SIG-M5 (cell line): ENCODE measurements around the gene NRIP2.
A peak's percentile ranks its signal among the peaks of the same experiment; 100 is the strongest.

Experiments
- DNase-seq: peaks from one replicate; lab custom pipeline; 2025; lab: John Stamatoyannopoulos, UW

Gene NRIP2

DNA sequence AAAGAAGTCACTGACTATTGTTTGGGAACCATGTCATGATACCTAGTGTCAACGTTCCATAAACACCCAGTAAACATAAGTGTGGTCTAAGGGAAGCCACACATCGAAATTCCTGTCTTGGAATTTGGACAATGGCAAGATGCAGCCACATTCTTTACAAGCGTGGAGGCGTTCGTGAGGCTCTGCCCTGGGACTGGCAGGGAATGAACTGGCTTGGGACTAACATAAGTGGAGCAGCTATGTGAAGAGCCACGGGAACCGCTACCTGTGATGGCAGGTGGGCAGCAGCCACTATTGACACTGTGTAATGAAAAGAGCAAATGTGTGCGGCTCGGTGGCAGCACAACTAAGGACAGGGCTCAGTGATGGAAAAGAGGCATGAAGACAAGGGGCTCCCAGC is 10.0 kb upstream of the NRIP2 start:
- DNase-seq, result no peak

DNA sequence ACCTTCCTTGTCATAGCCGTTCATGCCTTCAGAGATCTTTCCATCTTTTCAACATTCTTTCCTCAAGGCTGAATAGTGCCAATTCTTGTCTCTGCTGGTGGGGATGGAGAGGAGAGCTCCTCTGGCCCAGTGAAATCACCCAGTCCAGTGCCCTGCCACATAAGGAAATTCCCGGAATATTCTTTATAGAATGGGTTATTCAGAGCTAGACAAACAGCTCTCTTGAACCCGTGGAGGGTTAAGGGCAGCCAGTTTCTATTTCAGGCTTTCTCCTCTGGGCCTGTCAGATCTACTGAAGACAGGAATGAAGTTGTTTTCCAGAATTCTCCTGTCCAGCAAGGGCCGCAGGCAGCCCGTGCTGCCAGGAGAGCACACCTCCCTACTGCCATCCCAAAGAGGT is 8.1 kb upstream of the NRIP2 start:
- no peak for DNase-seq

- DNase-seq, result no peak
Measured at GRCh38 chr12:2841056-2841650, 6.3 kb upstream of the NRIP2 start.

- DNase-seq, result peak; percentile 49
Measured at GRCh38 chr12:2836574-2836973, 1.7 kb upstream of the NRIP2 start.

DNA sequence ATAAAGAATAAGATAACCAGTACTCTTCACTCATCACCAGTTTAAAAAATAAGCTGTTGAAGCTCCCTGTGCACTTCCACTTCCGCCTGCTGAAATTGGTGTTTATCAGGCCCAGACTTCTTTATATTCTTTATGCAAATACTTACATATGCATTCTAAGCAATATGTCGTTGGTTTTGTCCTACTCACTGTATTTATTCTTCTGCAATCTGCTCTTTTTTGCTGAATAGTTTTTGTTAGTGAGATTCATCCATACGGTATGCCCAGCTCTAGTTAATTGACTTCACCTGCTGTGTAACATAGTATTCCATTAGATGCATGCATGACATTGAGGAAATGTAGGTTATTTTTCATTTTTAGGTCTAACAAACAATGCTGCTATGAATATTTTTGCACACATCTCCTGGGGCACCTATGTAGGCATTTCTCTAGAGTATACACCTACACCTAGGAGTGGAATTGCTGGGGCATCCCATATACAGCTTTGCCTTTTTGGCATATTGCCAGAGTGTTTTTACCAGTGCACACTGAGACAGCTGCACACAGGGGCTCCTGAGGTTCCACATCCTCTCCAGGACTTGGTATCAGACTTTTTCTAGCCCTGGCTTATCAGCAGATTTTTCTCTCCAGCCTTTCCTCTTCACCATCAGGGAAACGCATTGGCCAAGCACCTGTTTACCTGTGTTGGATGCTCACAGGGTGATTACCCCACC is 1.0 kb upstream of the NRIP2 start:
- no peak for DNase-seq

DNA sequence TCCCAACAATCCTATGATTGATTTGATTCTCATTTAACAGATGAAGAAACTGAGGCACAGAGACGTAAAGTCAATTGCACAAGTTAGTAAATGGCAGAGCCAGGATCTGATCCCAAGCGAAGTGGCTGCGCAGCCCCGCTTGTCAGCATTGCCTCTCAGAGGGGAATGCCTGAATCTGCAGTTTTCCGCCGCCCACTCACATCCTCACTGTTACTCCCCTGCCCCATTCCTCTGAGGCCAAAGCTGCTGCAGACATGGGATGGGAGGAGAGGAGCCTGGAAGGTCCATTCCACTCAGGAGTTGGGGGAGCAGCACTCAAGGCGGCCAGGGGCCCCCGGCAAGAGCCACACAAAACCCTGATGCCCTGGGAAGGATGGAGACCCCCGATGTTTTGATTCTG is 1.0 kb downstream of the NRIP2 start:
- DNase-seq, result no peak

DNA sequence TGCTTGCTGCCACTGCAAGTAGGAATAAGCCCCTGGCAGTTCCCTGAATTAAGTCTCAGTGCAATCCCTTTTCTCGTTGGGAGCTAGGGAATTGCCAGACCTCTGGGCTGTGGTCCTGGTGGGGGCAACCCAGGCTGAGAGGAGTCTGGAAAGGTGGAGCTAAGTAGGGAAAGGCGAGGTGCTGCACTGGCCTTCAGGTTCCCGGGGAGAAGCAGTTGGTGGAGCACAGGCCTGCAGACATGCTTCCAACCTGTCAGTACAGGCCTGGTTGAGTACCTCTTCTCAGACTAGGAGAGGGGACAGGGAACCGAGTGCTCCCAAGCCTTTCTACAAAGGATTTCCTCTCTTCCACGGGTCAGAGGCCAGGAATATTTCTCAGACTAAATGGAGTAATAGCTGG is 1.5 kb downstream of the NRIP2 start:
- no peak for DNase-seq

GRCh38 chr12:2832550-2833127 is 2.2 kb downstream of the NRIP2 start:
- no peak for DNase-seq

- no peak for DNase-seq
Measured at GRCh38 chr12:2829275-2829674, 5.6 kb downstream of the NRIP2 start.

DNA sequence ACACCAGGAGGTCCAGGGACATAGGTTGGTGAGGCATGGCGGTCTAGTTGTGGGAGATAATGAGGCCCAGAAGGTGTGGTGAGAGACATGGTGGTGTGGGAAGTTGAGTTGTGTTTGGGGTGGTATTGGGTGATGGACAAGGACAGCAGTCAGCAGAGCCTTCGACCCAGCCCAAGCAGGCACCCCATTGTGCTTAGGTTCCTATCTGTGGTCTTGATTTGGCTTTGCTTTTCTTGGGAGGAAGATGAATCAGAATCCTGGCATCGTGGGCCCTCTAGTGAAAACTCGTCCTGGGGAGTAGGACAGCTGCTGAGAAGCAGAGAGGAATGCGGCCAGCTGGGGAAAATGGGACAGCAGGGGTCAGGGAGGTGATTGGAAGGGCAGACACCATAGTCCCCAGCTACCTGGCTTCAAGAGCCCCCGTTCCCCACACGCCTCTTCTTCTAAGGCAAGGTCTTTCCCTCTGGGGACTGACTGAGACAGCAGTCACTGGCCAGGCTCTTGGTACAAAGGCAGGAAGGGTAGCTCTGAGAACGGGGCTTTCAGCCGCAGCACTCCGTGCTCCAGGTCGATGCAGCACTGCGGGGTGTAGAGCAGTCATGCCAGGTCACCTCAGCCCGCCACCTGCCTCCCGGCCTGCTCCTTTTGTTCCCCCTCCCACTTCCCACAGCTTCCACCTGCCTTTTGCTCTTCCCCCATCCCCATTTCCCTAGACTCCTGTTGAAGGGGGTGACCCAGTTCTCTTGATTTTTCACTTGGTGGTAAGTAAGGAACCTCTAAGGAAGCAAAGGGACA is 7.9 kb downstream of the NRIP2 start:
- no peak for DNase-seq

DNA sequence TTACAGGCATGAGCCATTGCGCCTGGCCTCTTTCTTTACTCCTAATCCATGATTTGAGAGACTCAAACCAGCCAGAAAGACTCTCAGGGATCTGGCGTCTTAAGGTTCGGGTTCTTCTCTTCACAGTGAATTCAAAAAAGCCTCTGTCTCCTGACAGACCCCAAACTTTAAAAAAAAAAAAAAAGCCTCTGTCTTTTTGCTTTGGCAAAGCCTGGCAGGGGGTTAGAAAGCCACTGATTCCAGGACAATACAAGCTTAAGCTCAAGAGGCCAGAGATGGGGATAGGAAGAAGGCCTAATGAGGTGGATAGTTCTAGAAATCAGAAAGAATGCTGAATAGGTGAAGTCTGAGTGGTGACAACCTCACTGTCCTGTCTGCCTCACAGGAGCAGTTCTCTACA is 8.8 kb downstream of the NRIP2 start:
- no peak for DNase-seq

DNA sequence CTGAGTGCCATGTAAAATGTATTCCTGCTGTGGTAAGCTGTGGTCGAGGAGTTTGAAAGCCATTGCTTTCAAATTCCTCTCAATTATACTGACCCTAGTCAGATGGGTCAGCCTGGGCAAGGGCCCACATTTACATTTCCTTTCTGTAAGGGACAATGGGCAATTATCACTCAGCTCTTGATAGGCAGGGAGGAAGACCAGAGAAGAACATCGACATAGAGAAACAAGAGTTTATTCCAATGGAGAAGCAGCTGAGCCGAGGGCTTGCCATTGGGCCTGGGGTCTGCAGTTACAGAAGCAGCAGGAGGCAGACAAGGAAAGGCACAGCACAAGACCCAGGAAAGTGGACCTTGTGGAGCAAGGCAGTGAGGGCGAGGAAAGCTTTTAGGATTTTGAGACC is 9.7 kb downstream of the NRIP2 start:
- DNase-seq, result no peak

DNA sequence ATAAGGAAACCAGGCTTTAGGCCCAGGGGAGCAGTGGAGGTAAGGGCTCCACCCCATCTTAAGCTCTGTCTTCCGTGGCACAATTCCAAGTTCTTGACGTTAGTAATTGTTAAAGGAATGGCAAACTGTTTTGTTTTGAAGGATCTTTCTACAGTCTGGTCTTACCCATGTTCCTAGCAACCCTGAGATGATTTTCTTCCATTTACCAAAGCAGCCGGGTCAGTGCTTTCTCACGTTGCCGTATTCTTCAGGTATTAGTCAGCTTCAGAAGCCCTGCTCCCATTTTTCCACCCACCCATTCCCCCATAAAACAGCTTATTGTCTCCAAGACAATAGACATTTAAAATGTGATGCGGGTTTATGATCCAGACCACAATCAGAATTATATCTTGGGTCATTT is 10.3 kb downstream of the NRIP2 start:
- no peak for DNase-seq

DNA sequence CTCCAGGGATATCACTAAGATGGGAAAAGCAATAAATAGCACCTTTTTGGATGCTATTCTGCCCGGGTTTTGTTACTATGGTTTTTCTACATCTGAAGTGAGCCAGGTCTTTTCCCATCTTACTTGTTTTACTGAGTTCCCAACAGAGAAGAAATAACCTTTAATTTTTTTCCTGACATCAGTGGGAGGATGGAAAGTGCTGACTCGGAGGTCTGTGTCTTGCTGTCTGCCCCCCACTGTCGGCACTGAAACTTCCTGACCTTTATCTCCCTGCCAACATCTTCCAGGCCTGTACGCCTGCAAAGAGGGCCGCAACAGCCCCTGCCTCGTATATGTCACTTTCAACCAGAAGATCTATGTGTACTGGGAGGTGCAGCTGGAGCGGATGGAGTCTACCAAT is 11.4 kb downstream of the NRIP2 start:
- DNase-seq, result no peak

DNA sequence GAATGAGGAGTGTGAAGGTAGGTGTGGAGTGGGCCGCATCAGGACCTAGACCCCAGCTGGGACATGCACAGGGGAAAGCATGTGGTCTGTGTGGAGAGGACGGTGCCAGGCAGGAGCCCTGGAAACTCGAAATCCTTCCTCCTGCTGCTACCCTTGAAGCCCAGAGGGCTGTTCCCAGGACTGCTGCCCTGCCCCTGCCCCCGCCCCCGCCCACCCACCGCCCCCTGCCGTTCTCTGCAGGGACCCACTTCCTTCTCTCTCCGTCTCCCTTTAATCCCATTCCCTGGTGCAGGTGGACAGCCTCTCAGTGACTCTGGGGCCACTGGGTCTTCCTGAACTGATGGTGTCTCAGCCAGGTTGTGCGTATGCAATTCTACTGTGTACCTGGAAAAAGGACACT is 14.4 kb downstream of the NRIP2 start:
- DNase-seq, result no peak

GRCh38 chr12:2819810-2820209 is 15.0 kb downstream of the NRIP2 start:
- no peak for DNase-seq

DNA sequence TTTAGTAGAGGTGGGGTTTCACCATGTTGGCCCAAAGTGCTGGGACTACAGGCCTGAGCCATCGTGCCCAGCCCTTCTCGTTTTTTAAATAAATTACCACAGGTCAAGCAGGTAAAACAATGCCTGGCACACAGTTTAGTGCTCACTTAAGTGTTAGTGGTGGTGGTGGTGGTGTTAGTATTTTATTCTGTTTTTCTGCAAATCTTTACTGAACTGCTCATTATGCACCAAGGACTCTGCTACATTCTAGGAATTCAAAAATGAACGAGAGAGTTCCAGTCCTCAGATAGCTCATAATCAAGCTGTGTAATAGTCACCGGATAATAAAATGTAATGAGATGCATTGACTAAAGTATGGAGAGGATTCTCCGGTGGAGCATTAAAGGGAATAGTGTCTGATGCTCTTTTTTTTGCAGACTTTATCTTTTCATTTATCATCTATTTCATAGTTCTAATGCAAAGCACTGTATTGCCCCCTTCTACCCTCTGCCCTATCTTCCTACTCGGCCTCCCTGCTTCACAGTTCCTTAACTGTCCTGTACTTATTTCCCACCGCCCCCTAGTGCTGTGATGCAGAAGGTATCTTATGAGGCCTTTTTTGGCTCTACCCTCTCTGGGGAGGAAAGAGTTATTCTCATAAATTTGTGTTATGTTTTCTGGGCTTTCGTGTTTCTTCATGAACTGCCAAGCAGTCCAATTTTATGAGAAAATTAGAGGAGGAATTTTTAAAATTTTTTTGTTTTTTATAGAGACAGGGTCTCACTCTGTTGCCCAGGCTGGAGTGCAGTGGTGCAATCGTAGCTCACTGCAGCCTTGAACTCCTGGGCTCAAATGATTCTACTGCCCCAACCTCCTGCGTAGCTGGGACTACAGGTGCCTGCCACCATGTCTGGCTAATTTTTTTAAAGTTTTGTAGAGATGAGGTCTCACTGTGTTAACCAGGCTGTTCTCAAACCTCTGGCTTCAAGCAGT is 21.3 kb downstream of the NRIP2 start:
- DNase-seq, result peak; percentile 57

DNA sequence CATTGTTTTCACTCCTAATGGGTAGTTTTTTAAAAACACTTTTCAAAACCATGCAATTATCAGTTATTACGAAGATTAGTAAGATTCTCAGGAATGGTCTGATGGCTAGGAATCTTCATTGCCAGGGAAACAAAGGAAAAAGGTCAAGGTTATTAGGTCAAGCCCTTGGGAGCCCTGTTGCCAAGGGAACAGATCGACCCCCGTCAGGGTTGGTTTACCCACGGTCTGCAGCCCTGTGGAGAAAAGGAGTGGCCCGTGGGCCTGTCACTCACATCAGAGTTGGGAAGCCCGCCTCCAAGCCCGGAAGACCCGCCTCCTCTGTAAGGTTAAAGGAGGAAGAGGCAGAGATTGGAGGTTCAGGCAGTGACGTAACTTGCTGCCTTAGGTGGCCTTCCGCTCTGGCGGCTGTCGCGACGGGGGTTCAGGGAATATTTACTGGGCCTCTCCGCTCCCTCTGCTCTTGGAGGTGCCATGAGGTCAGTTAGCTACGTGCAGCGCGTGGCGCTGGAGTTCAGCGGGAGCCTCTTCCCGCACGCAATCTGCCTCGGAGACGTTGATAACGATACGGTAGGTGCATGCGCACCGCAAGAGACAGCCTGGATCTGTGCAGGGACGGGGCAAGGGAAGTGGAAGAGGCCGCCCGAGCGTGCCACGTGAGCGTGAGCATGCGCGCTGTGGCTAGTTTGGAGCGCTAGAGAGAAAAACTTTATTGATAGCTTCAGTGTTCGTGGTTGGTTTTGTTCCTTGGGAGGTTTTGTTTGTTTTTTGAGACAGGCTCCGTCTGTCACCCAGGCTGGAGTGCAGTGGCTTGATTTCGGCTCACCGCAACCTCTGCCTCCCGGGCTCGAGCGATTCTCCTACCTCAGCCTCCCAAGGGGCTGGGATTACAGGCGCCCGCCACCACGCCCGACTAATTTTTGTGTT is 22.3 kb downstream of the NRIP2 start, which contains the start of gene ITFG2:
TSS of gene ITFG2 (plus strand) at position 379 of the 924 bp plus-strand sequence. CDS start at position 472, 93 bp downstream.
- peak; percentile 95 for DNase-seq

- no peak for DNase-seq
Measured at GRCh38 chr12:2811801-2812200, 23.0 kb downstream of the NRIP2 start.

GRCh38 chr12:2806700-2807099 is 28.1 kb downstream of the NRIP2 start:
- DNase-seq, result no peak

DNA sequence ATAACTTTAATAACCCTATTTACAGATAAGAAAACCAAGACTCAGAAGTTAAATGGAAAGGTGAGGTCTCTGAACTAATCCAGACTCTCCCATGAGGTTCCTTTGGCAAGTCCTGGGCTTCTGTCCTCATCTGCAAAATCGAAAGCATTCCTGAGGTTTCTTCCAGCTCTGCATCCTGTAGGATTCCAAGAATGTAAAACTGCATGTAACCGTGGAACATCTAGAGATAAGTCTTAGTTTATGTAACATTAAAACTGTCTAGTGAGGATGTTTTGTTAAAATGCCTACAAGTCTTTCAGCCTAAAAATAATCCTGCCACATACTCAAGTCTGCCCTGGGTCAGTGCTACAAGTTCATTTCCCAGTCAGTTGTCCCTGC is 29.7 kb downstream of the NRIP2 start:
- DNase-seq, result no peak
